HepG2 (cell line): ENCODE results near the gene HS3ST2. TPM values are rescaled to one million over a fixed set of nuclear protein-coding genes. Genes with fewer than 3 reads are reported as not detected.

Experiments
- HBP1 ChIP-seq: IDR thresholded peaks from 2 replicates; pipeline ENCODE4 v1.6.1; 2016; ENCODE audit warnings: low read depth, control low read depth
- SPEN ChIP-seq: sonication (generic); formaldehyde crosslinking; IDR thresholded peaks from 2 replicates; pipeline ENCODE4 v1.5.1; 2020; ENCODE audit warnings: low read depth, mild to moderate bottlenecking, missing genetic modification reagents
- TFDP2 ChIP-seq: sonication (generic); formaldehyde crosslinking; IDR thresholded peaks from 2 replicates; pipeline ENCODE4 v1.4.0; 2020; ENCODE audit warnings: missing genetic modification reagents
- ZNF574 ChIP-seq: sonication (generic); formaldehyde crosslinking; IDR thresholded peaks from 2 replicates; pipeline ENCODE4 v1.4.0; 2020; ENCODE audit warnings: missing genetic modification reagents
- polyA plus RNA-seq, 8 experiments: library from polyadenylated mRNA; depleted of rRNA in 3 of 8; stranded (reverse) in 7 of 8; unstranded in 1 of 8; fragments of >200 nt; fragmentation: Illumina TruSeq in 4 of 8; extraction: Trizol in 4 of 8; gene quantifications; 2 replicates each; pipeline versions ENCODE4 v1.2.1 to v1.2.3, GENCODE V29; 2011 to 2016; ENCODE audit warnings: low read depth in 4 of 8, missing spikeins in 1 of 8, mixed read lengths in 1 of 8; ENCODE audit not compliant: insufficient read depth in 1 of 8
- total RNA-seq, 5 experiments: library from RNA; depleted of rRNA; stranded (reverse); fragments of >200 nt; fragmentation: Illumina TruSeq; extraction: Trizol; gene quantifications; 2 replicates each; pipeline ENCODE4 v1.2.3, GENCODE V29; 2016; ENCODE audit warnings: low read depth in 1 of 5
- TF ChIP-seq, protein P1 (sequence below): sonication (generic); formaldehyde crosslinking; IDR thresholded peaks from 2 replicates; pipeline ENCODE4 v1.5.1; 2020; ENCODE audit warnings: mild to moderate bottlenecking, missing genetic modification reagents, moderate library complexity
- TF ChIP-seq, protein P2 (sequence below): sonication (generic); formaldehyde crosslinking; IDR thresholded peaks from 2 replicates; pipeline ENCODE4 v1.8.0; 2022; ENCODE audit warnings: missing genetic modification reagents, mild to moderate bottlenecking, borderline replicate concordance
- TF ChIP-seq, protein P3 (sequence below): sonication (generic); formaldehyde crosslinking; IDR thresholded peaks from 2 replicates; pipeline ENCODE4 v1.8.1; 2023; ENCODE audit warnings: mild to moderate bottlenecking, missing genetic modification reagents, borderline replicate concordance
- TF ChIP-seq, protein P4 (sequence below), 2 experiments: sonication (generic) in 1 of 2; formaldehyde crosslinking in 1 of 2; IDR thresholded peaks; 2 replicates each; pipeline versions ENCODE4 v1.5.1 to v1.6.1; 2011 to 2020; ENCODE audit warnings: borderline replicate concordance in 1 of 2, low read depth in 1 of 2, low read length in 1 of 2, mild to moderate bottlenecking in 1 of 2, missing genetic modification reagents in 1 of 2, moderate library complexity in 1 of 2
- TF ChIP-seq, protein P5 (sequence below): sonication (generic); formaldehyde crosslinking; conservative IDR thresholded peaks from 2 replicates; pipeline ENCODE4 v1.8.1; 2023; ENCODE audit warnings: missing genetic modification reagents

HS3ST2 gene
- total and polyA plus RNA-seq, 2 of the 13 experiments (the other 11 are each of a cell fraction or from before 2014, with no cell fraction given) = not detected

GRCh38 chr16:22948603-22949368 is 134.8 kb downstream of the HS3ST2 start (continued):
- TF ChIP-seq, protein P1, sequence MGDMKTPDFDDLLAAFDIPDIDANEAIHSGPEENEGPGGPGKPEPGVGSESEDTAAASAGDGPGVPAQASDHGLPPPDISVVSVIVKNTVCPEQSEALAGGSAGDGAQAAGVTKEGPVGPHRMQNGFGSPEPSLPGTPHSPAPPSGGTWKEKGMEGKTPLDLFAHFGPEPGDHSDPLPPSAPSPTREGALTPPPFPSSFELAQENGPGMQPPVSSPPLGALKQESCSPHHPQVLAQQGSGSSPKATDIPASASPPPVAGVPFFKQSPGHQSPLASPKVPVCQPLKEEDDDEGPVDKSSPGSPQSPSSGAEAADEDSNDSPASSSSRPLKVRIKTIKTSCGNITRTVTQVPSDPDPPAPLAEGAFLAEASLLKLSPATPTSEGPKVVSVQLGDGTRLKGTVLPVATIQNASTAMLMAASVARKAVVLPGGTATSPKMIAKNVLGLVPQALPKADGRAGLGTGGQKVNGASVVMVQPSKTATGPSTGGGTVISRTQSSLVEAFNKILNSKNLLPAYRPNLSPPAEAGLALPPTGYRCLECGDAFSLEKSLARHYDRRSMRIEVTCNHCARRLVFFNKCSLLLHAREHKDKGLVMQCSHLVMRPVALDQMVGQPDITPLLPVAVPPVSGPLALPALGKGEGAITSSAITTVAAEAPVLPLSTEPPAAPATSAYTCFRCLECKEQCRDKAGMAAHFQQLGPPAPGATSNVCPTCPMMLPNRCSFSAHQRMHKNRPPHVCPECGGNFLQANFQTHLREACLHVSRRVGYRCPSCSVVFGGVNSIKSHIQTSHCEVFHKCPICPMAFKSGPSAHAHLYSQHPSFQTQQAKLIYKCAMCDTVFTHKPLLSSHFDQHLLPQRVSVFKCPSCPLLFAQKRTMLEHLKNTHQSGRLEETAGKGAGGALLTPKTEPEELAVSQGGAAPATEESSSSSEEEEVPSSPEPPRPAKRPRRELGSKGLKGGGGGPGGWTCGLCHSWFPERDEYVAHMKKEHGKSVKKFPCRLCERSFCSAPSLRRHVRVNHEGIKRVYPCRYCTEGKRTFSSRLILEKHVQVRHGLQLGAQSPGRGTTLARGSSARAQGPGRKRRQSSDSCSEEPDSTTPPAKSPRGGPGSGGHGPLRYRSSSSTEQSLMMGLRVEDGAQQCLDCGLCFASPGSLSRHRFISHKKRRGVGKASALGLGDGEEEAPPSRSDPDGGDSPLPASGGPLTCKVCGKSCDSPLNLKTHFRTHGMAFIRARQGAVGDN = 0 out of 2 replicates have a peak, but pooled peaks have one; percentile 5
- TF ChIP-seq, protein P2, sequence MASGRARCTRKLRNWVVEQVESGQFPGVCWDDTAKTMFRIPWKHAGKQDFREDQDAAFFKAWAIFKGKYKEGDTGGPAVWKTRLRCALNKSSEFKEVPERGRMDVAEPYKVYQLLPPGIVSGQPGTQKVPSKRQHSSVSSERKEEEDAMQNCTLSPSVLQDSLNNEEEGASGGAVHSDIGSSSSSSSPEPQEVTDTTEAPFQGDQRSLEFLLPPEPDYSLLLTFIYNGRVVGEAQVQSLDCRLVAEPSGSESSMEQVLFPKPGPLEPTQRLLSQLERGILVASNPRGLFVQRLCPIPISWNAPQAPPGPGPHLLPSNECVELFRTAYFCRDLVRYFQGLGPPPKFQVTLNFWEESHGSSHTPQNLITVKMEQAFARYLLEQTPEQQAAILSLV (CRISPR knock-in tag) = no peak
- TF ChIP-seq, protein P3, sequence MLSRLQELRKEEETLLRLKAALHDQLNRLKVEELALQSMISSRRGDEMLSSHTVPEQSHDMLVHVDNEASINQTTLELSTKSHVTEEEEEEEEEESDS (CRISPR knock-in tag) = no peak
- TF ChIP-seq, protein P4, sequence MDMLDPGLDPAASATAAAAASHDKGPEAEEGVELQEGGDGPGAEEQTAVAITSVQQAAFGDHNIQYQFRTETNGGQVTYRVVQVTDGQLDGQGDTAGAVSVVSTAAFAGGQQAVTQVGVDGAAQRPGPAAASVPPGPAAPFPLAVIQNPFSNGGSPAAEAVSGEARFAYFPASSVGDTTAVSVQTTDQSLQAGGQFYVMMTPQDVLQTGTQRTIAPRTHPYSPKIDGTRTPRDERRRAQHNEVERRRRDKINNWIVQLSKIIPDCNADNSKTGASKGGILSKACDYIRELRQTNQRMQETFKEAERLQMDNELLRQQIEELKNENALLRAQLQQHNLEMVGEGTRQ (IDR thresholded peaks at IDR 0.05; ENCODE audit: low read depth, low read length) = peak; percentile 65
- TF ChIP-seq, protein P4 (CRISPR knock-in tag; IDR thresholded peaks at IDR 0.05; ENCODE audit: borderline replicate concordance) = peak; percentile 66; the same call in 1 of the 2 replicates
- TF ChIP-seq ZNF574 (CRISPR knock-in tag) (peak; percentile 40; the same call in 1 of the 2 replicates), SPEN (0 out of 2 replicates have a peak, but pooled peaks have one; percentile 28), TFDP2 (peak; percentile 43; the same call in 1 of the 2 replicates), HBP1 (CRISPR knock-in tag) (peak; percentile 91; the same call in 1 of the 2 replicates)
- TF ChIP-seq, protein P5, sequence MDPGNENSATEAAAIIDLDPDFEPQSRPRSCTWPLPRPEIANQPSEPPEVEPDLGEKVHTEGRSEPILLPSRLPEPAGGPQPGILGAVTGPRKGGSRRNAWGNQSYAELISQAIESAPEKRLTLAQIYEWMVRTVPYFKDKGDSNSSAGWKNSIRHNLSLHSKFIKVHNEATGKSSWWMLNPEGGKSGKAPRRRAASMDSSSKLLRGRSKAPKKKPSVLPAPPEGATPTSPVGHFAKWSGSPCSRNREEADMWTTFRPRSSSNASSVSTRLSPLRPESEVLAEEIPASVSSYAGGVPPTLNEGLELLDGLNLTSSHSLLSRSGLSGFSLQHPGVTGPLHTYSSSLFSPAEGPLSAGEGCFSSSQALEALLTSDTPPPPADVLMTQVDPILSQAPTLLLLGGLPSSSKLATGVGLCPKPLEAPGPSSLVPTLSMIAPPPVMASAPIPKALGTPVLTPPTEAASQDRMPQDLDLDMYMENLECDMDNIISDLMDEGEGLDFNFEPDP = no peak
